ENCODE results near the gene PRDM16. TPM values are rescaled to one million over a fixed set of nuclear protein-coding genes. Genes with fewer than 3 reads are reported as not detected.

Gene PRDM16
- total and polyA plus RNA-seq, 3 donors from 2014 or later: 2.1 to 5.6 (median 4.7) TPM

DNA sequence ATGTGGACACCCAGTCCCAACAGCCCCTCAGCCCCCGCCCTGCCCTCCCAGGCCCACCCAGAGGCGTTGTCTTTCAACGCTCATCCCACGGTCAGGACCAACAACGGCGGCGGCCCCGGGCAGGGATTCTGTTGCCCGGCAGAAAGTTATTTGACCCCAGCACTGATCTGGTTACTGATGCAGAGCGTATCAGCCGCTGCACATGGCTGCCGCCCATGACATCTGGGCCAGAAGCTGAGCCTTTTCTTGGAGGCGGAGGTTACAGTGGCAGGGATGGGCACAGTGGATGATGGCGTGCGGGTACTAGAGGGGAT lies 258.3 kb downstream of the PRDM16 start:
- H3K27ac ChIP-seq: no peak overlapping the region
- H3K27me3 ChIP-seq: no peaks in the 10 kb centered on the region
- no peaks in the 10 kb centered on the region for H3K9me3 ChIP-seq
- H3K4me1 ChIP-seq: no peaks in the 10 kb centered on the region
- DNase-seq: no peak
- 83 to 86% methylated on average over 14 to 15 of the region's 15 CpGs for WGBS, 2 donors
- TF ChIP-seq POLR2A (IDR thresholded peaks at IDR 0.05): no peak
- TF ChIP-seq, protein P1, sequence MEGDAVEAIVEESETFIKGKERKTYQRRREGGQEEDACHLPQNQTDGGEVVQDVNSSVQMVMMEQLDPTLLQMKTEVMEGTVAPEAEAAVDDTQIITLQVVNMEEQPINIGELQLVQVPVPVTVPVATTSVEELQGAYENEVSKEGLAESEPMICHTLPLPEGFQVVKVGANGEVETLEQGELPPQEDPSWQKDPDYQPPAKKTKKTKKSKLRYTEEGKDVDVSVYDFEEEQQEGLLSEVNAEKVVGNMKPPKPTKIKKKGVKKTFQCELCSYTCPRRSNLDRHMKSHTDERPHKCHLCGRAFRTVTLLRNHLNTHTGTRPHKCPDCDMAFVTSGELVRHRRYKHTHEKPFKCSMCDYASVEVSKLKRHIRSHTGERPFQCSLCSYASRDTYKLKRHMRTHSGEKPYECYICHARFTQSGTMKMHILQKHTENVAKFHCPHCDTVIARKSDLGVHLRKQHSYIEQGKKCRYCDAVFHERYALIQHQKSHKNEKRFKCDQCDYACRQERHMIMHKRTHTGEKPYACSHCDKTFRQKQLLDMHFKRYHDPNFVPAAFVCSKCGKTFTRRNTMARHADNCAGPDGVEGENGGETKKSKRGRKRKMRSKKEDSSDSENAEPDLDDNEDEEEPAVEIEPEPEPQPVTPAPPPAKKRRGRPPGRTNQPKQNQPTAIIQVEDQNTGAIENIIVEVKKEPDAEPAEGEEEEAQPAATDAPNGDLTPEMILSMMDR (IDR thresholded peaks at IDR 0.05): no peak
- intact Hi-C loops (cut with DNase I; ENCODE audit: low total_unique reads): no loop called here
- H3K36me3 ChIP-seq (ENCODE audit: low read depth, missing control alignments): no peaks in the 10 kb centered on the region
- H3K4me3 ChIP-seq: no peak overlapping the region

DNA sequence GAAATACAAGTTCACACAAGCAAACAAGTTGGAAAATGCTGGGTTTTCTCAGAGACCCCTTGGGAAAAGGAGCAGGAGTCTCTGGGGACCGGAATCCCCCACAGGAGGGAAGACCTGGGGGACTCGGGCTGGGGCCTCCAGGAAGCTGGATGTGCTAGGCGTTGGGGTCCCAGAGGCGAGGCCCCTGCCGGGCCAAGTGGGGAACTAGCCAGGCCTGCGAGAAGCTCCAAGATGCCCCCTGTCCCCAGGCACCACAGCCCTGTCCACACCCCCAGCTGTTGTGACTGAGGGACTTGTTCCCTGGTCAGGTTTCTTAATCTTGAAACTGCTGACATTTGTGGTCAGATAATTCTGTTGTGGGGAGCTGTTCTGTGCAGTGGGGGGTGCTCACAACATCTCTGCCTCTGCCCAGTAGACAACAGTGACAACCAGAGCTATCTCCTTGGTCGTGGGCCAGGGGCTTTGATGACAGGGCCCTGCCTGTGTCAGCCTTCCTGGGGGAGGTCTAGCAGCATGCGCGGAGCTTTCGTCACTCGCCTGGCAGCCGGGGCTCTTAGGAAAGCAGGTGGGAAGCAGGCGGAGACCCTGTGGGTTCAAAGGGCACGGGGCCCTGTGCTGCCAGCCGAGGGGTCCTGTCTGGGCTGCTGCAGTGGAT lies 259.1 kb downstream of the PRDM16 start:
- Histone ChIP-seq H3K27me3 (no peaks in the 10 kb centered on the region), H3K27ac (no peak overlapping the region), H3K36me3 (ENCODE audit: low read depth, missing control alignments) (no peaks in the 10 kb centered on the region), H3K9me3 (no peaks in the 10 kb centered on the region), H3K4me1 (no peaks in the 10 kb centered on the region), H3K4me3 (no peak overlapping the region)
- TF ChIP-seq, protein P1 (IDR thresholded peaks at IDR 0.05): no peak
- TF ChIP-seq POLR2A (IDR thresholded peaks at IDR 0.05): no peak
- WGBS, 2 donors: 83 to 86% methylated on average over 11 to 15 of the region's 15 CpGs
- DNase-seq: no peak
- intact Hi-C loops (cut with DNase I; ENCODE audit: low total_unique reads): no loop called here

DNA sequence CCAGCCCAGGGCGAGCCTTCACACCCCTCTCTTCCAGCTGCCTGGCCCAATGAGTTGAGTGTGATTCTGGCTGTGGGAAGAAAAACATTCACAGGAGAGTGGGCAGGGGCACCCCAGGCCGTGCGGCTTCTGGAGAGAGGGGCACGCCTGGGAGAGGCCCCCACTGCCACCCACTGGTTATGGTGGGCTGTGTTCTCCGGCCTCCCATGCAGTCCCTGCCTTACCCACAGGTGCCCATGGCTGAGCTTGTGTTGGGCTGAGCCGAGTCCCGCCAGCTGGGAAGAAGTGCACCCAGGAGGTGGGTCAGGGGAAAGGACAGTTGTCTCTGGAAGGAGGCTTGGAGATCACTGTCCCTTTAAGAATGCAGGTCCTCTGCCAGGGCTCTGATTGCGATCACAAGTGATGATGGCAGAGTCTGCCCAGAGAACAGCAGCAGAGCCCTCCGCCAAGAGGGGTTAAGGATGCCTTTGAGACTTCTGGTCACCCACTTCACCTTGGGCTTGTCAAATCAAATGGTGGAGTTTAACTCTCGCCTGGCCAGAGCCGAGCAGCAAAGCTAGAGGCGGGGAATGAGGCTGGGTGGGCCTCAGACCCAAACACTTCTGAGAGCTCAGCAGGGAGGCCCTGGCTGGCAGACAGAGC lies 260.8 kb downstream of the PRDM16 start:
- Histone ChIP-seq H3K4me1 (peaks cover 2% of the 10 kb centered on the region), H3K36me3 (ENCODE audit: low read depth, missing control alignments) (no peaks in the 10 kb centered on the region), H3K9me3 (no peaks in the 10 kb centered on the region), H3K27ac (no peak overlapping the region), H3K27me3 (no peaks in the 10 kb centered on the region), H3K4me3 (no peak overlapping the region)
- TF ChIP-seq, protein P1 (IDR thresholded peaks at IDR 0.05): no peak
- no peak for TF ChIP-seq POLR2A (IDR thresholded peaks at IDR 0.05)
- 82 to 87% methylated on average over 11 to 12 of the region's 12 CpGs for WGBS, 2 donors
- no peak for DNase-seq
- intact Hi-C loops (cut with DNase I; ENCODE audit: low total_unique reads): no loop called here

DNA sequence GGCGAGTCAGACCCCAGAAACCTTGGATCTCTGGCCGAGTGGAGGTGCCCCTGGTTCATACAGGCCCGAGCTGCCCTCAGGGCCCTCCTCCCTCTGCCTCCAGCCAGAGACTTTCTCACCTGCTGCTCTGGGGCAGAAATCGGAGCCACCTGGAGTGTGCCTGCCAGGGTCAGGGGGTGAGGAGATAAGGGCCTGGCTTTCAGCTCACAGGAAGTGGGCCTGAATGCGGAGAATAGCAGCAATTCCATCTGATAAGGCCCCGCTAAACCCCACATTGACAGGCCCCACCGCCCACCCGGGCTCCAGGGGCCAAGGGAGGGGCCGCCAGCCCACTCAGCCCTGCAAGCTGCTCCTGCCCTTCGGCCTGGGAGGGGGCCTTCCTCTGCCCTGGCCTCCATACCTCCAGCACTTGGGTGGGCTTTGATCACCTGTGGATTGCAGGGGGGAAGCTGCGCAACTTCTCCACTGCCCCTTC lies 261.8 kb downstream of the PRDM16 start:
- Histone ChIP-seq H3K27me3 (no peaks in the 10 kb centered on the region), H3K4me1 (peaks cover 2% of the 10 kb centered on the region), H3K27ac (no peak overlapping the region), H3K9me3 (no peaks in the 10 kb centered on the region), H3K4me3 (no peak overlapping the region), H3K36me3 (ENCODE audit: low read depth, missing control alignments) (no peaks in the 10 kb centered on the region)
- intact Hi-C loops (cut with DNase I; ENCODE audit: low total_unique reads): no loop called here
- no peak for DNase-seq
- 86% methylated on average over 11 of the region's 11 CpGs; no CpG with 5 or more reads in 1 of the 2 donors for WGBS, 2 donors
- TF ChIP-seq, protein P1 (IDR thresholded peaks at IDR 0.05): no peak
- TF ChIP-seq POLR2A (IDR thresholded peaks at IDR 0.05): no peak

DNA sequence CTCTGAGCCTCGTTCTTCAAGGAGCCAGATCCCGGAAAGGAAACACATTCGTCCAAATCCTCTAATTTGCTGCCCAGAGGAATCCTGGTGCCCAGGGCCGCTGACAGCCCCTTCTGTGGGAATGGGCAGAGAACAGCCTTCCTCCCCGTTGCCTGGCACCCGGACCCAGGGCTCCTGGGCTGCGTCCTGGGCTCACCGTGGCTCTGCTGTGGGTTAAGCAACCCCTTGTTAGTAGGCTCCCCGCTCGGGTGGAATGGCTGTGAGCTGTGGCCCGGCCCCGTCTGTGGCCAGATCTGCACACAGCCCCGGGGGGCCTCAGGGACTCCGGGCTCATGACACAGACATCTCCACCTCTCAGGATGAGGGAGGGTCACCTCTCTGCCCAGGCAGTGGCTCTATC lies 262.6 kb downstream of the PRDM16 start:
- H3K4me1 ChIP-seq: peaks cover 2% of the 10 kb centered on the region
- no peaks in the 10 kb centered on the region for H3K36me3 ChIP-seq (ENCODE audit: low read depth, missing control alignments)
- no peak overlapping the region for H3K27ac ChIP-seq
- H3K4me3 ChIP-seq: no peak overlapping the region
- H3K27me3 ChIP-seq: no peaks in the 10 kb centered on the region
- TF ChIP-seq, protein P1 (IDR thresholded peaks at IDR 0.05): no peak
- no peak for TF ChIP-seq POLR2A (IDR thresholded peaks at IDR 0.05)
- intact Hi-C loops (cut with DNase I; ENCODE audit: low total_unique reads): no loop called here
- whole genome bisulfite sequencing, 2 donors: 85 to 91% methylated on average over 12 to 14 of the region's 14 CpGs
- no peaks in the 10 kb centered on the region for H3K9me3 ChIP-seq
- DNase-seq: no peak

Data from testis (tissue), 3 donors.